Muscle of leg (tissue), 11 donors: ENCODE measurements around the gene DISC1. TPM values are rescaled to one million over a fixed set of nuclear protein-coding genes. Genes with fewer than 3 reads are reported as not detected.

Experiments used
- DNase-seq: peaks from one replicate; pipeline ENCODE4 v3.0.0; 2013
- H3K27ac ChIP-seq: one replicate; pipeline ENCODE4 v1.5.1; 2013; ENCODE audit warnings: mild to moderate bottlenecking, low read length, control low read depth
- H3K27me3 ChIP-seq: one replicate; pipeline ENCODE4 v1.6.1; 2013; ENCODE audit warnings: low read length; ENCODE audit not compliant: control insufficient read depth, insufficient read depth
- H3K36me3 ChIP-seq: one replicate; pipeline ENCODE4 v1.6.1; 2013; ENCODE audit warnings: low read length; ENCODE audit not compliant: control insufficient read depth, insufficient read depth
- H3K4me1 ChIP-seq: one replicate; pipeline ENCODE4 v1.6.1; 2013; ENCODE audit warnings: low read length; ENCODE audit not compliant: control insufficient read depth, insufficient read depth
- H3K4me3 ChIP-seq: one replicate; pipeline ENCODE4 v1.5.1; 2013; ENCODE audit warnings: low read length, control low read depth
- H3K9me3 ChIP-seq: replicated peaks from 2 replicates; pipeline ENCODE4 v1.6.1; 2013; ENCODE audit warnings: low read depth, low read length; ENCODE audit not compliant: control insufficient read depth
- WGBS: methylation state at CpG from one replicate; pipeline ENCODE4 v1.1.5; 2013; ENCODE audit warnings: missing lambda C conversion rate; ENCODE audit not compliant: insufficient coverage; 5-methylcytosine and 5-hydroxymethylcytosine counted together
- polyA plus RNA-seq, 8 donors: library from polyadenylated mRNA; unstranded; fragments of 120-200 nt; gene quantifications; one replicate each; pipeline versions ENCODE4 v1.2.1 to v1.2.3, GENCODE V29; 2013; ENCODE audit warnings: inconsistent platforms in 1 of 8, low replicate concordance in 1 of 8; ENCODE audit not compliant: insufficient read length in 8 of 8, insufficient read depth in 1 of 8
- total RNA-seq: library from RNA; stranded (reverse); fragments of 120-200 nt; gene quantifications from one replicate; pipeline ENCODE4 v1.2.4, GENCODE V29; 2013

Gene DISC1
- total and polyA plus RNA-seq, 9 donors, result 4.5 to 10.7 (median 7.3) TPM

DNA sequence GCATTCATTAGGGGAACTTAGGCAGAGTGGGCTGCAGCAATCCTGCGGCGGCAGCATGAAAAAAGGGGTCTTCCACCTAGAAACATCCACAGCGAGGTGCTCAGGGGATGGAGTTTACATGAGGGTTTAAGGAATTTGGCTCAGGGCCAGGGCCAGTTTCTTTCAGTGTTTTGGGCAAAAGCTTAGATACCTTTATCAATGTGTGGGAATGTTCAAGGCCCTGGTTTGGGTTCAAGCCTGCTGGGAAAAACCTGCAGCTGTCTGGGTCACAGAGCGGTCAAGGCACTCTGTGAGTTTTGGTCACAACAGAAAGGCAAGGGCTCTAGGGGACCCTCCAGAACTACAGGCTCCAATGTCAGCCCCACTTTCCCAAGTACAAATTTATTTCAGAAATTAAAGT lies 230.3 kb downstream of the DISC1 start:
- Histone ChIP-seq H3K27me3 (no peaks in the 10 kb centered on the region), H3K4me1 (peaks cover 7% of the 10 kb centered on the region), H3K27ac (no peak overlapping the region), H3K9me3 (no peaks in the 10 kb centered on the region), H3K36me3 (peaks cover 3% of the 10 kb centered on the region), H3K4me3 (no peak overlapping the region)
- DNase-seq, result no peak
- WGBS, result 73% methylated on average over 4 of the region's 4 CpGs

- no peaks in the 10 kb centered on the region for H3K27me3 ChIP-seq
- H3K4me1 ChIP-seq, result peaks cover 10% of the 10 kb centered on the region
- H3K27ac ChIP-seq, result no peak overlapping the region
- H3K9me3 ChIP-seq, result no peaks in the 10 kb centered on the region
- no peak overlapping the region for H3K4me3 ChIP-seq
- peaks cover 3% of the 10 kb centered on the region for H3K36me3 ChIP-seq
- DNase-seq, result no peak
- WGBS, result 77% methylated on average over 5 of the region's 8 CpGs
Observed at GRCh38 chr1:231857609-231858135, 231.1 kb downstream of the DISC1 start.

DNA sequence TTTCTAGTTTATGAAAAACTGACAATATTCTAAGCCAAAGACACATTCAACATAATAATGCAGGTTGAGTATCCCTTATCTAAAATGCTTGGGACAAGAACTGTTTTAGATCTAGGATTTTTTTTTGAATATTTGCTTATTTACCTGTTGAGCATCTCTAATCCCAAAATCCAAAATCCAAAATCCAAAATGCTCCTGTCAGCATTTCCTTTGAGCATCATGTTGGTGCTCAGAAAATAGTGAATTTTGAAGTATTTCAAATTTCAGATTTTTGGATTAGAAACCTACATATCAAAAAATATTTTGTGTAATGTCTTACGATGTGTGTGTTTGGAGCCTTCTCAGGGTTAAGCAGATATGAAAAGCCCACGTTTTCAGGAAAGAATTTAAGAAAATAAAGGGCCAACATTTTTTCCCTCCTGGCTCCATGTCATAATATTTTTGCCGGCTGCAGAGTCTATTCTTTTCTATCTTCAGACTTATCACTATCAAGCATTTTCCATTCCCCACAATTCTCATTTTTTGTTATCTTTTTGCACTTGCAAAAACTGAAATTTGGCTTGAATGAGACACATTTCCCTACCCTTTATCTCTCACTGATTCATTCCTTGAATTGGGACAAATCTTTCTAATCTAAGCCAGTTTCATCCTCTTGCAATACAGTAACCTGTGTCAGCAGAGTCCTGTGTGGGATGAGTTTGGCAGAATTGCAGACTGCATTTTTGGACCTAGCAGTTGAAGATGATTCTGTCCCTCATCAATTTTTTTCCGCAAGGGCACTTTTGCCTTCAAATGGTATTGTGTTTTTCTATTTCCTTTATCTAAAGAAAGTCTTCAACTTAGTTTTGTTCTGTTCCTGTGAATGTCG lies 233.9 kb downstream of the DISC1 start:
- Histone ChIP-seq H3K27me3 (no peaks in the 10 kb centered on the region), H3K36me3 (peaks cover 3% of the 10 kb centered on the region), H3K27ac (no peak overlapping the region), H3K9me3 (no peaks in the 10 kb centered on the region), H3K4me1 (peaks cover 7% of the 10 kb centered on the region), H3K4me3 (no peak overlapping the region)
- DNase-seq, result peak; percentile 36
- 49% methylated on average over 2 of the region's 5 CpGs for WGBS

DNA sequence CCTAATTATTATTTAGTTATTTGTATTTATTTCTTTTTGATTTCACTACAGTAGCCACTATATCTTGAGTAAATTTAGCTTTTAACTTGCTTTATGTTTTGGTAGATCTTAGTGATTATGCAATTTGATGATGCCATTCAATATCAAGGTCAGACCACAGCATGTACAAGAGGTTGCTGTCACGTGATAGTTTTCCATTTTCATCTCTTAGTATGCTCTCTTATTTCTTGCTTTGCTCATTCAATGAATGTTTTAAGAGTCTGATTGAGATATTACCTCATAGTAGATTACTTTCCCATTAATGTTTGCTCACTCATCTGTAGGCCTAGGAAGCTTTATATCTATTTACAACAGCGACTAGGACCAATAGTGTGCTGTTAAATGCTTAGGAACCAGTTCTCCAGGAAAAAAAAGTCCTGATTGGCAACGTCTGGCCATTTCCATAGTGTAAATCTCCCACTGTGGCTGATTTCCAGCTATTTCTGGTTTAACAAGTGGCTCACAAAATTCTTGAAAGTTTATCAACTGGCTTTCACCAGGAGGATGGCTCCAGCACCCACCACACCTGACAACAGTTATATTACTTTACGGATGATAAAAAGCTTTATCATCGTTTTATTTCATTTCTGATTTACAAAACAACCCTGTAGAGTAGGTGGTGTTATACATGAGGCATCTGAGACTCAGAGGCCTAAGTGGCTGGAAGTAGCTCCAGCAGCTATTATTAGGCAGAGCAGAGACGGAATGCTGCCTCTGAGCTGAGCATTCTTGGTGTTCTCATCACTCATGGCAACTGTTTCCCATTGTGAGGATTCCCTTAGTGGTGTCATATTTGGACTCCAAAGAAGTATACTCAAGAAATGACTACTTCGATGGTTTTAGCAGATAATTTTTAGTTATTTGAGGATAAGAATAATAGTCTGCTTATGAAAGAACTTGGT lies 235.2 kb downstream of the DISC1 start:
- DNase-seq, result peak; percentile 85
- Histone ChIP-seq H3K4me3 (no peak overlapping the region), H3K27me3 (no peaks in the 10 kb centered on the region), H3K4me1 (peaks cover 6% of the 10 kb centered on the region), H3K36me3 (peaks cover 3% of the 10 kb centered on the region), H3K27ac (peak overlapping the region; percentile 55), H3K9me3 (no peaks in the 10 kb centered on the region)
- WGBS, result 21% methylated on average over 2 of the region's 7 CpGs

- Histone ChIP-seq H3K36me3 (peaks cover 3% of the 10 kb centered on the region), H3K9me3 (no peaks in the 10 kb centered on the region), H3K4me3 (no peak overlapping the region), H3K4me1 (peaks cover 7% of the 10 kb centered on the region), H3K27ac (no peak overlapping the region), H3K27me3 (no peaks in the 10 kb centered on the region)
- no peak for DNase-seq
- no CpG with 5 or more reads among the region's 2 CpGs for WGBS
Observed at GRCh38 chr1:231862611-231863010, 236.0 kb downstream of the DISC1 start.

GRCh38 chr1:231865331-231865730 lies 238.7 kb downstream of the DISC1 start:
- H3K36me3 ChIP-seq, result no peaks in the 10 kb centered on the region
- no peaks in the 10 kb centered on the region for H3K27me3 ChIP-seq
- H3K27ac ChIP-seq, result no peak overlapping the region
- H3K4me1 ChIP-seq, result peaks cover 7% of the 10 kb centered on the region
- H3K9me3 ChIP-seq, result no peaks in the 10 kb centered on the region
- no CpG with 5 or more reads among the region's 3 CpGs for WGBS
- DNase-seq, result no peak
- H3K4me3 ChIP-seq, result no peak overlapping the region

DNA sequence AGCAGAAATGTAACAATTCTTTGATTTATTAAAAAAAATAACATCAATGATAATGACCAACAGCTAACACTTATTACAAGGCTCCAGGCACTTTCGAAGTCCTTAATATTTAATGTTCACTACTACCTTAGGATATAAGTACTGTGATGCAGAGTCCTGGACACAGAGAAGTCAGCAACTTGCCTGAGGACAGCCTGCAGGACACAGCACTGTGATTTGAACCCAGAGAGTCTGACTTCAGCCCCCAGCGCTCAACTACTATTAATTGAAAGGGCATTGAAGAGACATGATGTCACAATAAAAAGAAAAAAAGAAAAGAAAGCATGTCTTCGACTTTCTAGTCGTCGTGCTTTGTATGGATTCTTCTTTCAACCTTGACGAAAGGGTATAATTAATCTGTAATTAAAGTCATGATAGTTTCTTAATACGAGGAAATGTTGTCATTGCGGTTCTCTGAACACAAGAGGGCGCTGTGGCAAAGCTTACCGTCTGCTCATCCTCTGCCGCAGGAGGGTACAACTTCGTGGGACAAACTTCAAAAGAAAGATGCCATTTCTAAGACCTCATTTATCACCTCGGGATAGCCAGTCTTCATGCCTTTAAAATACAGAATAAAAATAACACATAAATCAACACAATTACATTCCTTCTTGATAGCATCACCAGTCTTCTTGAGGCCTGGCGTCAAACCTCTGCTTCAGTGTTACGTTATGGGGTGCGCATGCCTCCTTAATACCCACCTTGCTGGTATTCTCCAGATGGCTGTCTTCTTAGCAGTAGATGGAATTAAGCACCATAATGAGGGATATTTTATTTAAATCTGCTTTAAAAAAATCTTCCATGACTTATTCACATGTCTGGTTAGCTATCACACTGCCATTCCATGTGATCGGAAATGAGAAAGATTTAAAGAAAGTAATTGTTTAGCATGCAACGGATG lies 240.1 kb downstream of the DISC1 start:
- H3K9me3 ChIP-seq, result no peaks in the 10 kb centered on the region
- no peak overlapping the region for H3K27ac ChIP-seq
- no peaks in the 10 kb centered on the region for H3K27me3 ChIP-seq
- H3K36me3 ChIP-seq, result no peaks in the 10 kb centered on the region
- peak; percentile 64 for DNase-seq
- 16% methylated on average over 10 of the region's 18 CpGs for WGBS
- no peak overlapping the region for H3K4me3 ChIP-seq
- H3K4me1 ChIP-seq, result peaks cover 7% of the 10 kb centered on the region

DNA sequence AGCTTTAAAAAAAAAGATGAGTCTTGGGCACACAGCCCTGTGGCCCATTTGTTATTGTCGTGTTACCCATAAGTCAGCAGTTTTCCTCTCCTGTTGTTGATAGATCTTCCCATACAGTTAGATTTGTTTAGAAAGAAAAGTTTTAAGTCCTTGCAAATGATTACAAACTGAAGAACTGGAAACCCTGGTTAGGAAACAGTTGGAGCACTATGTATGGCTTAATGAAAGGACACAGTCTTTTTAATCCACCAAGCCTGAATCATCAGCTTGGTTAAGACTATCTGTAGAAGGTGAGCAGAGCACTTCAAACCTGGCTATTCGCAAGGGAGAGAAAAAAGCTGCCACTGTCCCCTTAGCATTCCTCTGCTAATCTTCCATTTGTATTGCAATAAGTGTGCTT lies 241.0 kb downstream of the DISC1 start:
- no peak overlapping the region for H3K4me3 ChIP-seq
- no CpG with 5 or more reads among the region's 2 CpGs for WGBS
- DNase-seq, result no peak
- no peak overlapping the region for H3K27ac ChIP-seq
- no peaks in the 10 kb centered on the region for H3K36me3 ChIP-seq
- peaks cover 3% of the 10 kb centered on the region for H3K4me1 ChIP-seq
- H3K9me3 ChIP-seq, result no peaks in the 10 kb centered on the region
- H3K27me3 ChIP-seq, result no peaks in the 10 kb centered on the region

DNA sequence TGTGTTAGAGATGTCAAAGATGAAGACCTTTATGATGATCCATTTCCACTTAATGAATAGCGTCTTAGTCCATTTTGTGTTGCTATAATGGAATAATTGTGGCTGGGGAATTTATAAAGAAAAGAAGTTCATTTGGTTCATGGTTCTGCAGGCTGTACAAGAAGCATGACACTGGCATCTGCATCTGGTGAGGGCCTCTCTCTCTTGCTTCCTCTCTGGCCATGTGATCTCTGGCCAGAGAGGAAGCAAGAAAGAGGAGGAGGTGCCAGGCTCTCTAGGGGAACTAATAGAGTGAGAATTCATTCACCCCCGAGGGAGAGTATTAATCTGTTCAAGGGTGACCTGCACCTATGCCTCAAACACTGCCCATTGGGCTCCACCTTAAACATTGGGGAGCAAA lies 242.8 kb downstream of the DISC1 start:
- no peak overlapping the region for H3K4me3 ChIP-seq
- H3K4me1 ChIP-seq, result peaks cover 3% of the 10 kb centered on the region
- DNase-seq, result peak; percentile 52
- no peaks in the 10 kb centered on the region for H3K9me3 ChIP-seq
- no peak overlapping the region for H3K27ac ChIP-seq
- no CpG with 5 or more reads among the region's 2 CpGs for WGBS
- peaks cover 5% of the 10 kb centered on the region for H3K36me3 ChIP-seq
- H3K27me3 ChIP-seq, result no peaks in the 10 kb centered on the region
